GM18861 (cell line): ENCODE data around the gene RRM2.

Experiments used
- ATAC-seq: cut with Tn5 transposase; IDR thresholded peaks from one replicate; pipeline ENCODE4 v1.9.1; 2021; ENCODE audit not compliant: unreplicated experiment

Gene RRM2

DNA sequence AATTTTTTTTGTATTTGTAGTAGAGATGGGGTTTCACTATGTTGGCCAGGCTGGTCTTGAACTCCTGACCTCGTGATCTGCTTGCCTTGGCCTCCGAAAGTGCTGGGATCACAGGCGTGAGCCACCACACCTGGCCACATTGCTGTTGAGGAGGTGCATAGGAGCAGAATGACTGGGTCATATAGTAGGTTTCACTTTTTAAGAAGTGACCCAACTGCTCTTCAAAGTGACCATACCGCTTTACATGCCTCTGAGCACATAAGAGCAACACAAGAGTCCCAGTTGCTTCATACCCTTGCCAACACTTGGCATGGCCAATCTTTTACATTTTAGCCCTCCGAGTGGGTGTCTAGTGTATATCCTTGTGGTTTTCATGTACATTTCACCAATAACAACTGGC, 28.9 kb downstream of the RRM2 start:
- no peak for ATAC-seq

DNA sequence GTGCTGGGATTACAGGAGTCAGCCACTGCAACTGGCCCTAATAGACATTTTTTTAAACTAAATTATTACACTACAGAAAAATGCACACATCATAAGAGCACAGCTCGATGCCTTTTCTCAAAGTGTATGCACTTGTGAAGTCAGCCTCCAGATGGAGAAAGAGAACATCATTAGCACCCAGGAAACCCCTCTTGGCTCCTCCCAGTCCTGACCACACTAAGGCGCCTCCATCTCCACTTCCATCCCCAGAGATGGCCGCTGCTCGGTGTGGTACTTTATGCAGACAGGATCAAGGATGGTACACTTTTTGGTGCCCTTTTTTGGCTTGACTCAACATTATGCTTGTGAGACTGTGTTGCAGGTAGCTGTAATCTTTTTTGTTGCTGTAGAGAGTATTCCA, 34.8 kb downstream of the RRM2 start:
- no peak for ATAC-seq

DNA sequence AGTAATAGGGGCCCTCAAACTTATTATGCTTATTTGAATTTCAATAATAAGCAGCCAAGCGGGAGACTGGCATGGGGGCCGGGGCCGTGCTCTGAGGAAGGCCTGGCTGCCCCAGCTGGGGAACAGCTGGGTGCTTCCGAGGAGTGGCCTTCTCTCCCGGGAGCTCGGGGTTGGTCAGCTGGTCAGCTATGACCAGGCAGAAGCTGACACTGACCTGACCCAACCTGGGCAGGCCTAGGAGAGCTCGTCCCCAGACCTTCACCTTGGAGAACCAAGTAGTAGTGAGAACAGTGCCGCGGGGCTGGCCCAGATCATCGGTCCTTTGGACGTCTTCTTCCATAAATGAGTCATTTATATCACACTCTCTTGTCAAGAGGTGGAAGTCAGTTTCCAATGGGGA, 36.1 kb downstream of the RRM2 start:
- ATAC-seq: no peak

DNA sequence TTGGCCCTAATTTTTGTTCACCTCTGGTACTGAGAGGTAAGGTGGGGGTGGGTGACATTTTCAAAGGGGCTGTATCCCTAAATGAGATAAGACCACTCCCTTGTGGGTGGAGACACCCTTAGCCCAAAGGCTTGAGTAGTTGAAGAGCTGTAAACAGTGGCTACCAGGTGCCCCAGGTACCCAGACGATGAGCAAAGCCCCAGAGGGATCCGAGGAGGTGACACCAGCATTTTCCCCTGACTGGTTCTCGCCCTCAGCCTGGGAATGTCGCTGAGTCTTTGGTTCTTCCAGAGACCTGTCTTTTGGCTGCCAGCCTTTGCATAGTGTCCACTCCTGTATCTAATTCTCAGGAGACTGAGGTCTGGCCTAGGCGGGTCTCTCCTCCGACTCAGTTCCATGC, 36.5 kb downstream of the RRM2 start:
- no peak for ATAC-seq

DNA sequence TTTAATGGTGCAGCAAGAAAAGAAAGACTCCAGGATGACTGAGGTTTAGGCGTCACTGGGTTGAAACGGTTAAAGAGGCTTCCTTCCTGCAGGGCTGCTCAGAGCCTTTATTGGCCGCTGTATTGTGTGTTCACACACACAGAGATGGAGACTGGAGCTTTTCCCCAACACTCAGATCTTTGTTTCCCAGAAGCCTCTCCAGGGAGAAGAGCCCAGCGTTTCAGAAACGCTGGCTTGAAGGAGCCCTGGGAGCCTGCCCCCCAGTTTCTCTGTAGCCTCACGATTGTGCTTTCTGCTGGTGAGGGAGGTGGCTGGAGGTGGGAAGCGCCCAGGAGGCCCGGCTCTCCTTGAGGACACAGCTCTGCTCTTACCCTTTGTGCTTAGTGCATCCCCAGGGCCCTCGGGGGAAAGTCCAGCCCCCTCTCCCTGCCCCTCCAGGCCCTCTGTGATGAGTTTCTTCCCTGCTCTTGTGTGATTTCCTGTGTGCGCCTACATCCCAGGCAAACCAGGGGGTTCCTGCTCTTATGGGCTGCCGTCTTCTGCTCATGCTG, 37.1 kb downstream of the RRM2 start:
- ATAC-seq: no peak

DNA sequence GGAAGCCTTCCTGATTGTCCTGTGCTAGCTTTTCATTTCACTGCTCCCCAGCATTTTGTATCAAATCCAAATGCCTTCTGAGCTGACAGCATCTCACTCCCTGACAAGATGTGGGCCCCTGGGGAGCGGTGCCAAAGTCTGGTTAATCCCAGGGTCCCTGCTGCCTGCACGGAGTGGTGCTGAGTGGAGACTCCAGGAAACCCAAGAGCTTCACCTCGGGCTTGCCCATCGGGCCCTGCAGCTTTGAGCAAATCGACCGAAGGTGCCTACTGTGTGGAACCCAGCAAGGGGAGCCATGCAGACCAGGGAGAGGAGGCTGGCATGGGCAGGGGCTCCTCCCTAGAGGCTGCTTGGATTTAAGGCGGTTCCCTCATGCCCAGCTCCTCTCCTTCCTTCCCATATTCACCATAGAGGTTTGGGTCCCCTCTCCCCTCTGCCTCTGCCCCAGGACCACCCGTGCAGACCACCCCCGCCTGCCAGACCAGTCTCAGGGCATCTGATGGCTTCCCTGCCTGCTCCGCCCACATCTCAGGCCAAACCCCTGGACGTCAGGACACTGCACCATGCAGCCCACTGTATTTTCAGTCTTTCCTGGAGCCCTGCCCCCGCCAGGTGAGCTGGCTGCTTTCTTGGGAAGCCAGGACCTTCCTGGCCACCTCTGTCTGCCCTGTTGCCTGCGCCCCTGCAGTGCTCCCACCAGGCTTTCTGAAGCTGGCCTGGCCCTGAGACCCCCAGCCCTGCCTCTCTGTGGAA, 37.8 kb downstream of the RRM2 start:
- ATAC-seq: no peak

DNA sequence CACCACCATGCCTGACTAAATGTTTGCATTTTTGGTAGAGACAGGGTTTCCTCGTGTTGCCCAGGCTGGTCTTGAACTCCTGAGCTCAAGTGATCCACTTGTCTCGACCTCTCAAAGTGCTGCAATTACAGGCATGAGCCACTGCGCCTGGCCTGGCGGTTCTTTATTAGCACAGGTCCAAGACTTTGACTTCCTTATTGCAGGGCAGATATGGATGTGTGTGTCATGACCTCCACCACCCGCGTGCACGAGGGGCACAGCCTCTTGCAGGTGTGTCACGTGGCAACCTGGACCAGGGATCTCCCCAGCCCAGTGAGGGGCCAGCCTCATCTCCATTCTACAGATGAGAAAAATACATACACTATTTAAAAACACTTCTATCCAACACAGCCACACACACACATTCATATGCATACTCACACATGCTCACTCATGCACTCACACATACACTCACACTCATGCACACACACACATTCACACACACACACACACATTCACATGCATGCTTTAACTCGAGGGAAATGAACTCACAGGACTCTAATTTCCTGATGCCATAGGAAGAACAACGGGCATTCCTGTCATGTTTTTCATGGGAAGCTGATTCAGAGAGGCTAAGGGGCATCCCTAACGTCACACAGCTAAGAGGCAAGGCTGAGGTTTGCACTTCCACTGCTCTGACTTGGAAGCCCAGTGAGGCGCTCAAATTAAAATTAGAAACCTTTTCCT, 38.8 kb downstream of the RRM2 start:
- ATAC-seq: no peak

DNA sequence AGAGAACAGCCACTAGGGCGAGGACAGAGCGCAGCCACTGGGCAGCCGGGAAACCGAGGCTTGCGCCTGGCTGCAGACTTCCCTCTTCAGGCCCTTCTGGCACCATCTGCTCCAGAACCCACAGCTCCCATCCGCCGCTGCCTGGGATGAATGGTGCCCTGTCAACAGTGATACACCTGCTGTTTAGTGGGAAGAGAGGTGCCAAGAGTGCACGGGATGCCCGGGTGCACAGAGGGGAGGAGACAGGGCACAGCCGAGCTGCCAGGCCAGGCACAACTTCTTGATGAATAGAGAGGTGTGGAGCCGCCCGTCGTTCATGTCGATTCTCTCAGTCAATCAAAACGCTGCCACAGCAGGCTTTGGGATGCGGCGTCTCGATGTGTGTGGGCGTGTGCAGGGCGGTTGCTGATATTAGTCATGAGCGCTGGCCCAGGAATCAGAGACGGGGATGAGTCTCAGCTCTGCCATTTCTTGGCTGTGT, 39.5 kb downstream of the RRM2 start:
- ATAC-seq: no peak

DNA sequence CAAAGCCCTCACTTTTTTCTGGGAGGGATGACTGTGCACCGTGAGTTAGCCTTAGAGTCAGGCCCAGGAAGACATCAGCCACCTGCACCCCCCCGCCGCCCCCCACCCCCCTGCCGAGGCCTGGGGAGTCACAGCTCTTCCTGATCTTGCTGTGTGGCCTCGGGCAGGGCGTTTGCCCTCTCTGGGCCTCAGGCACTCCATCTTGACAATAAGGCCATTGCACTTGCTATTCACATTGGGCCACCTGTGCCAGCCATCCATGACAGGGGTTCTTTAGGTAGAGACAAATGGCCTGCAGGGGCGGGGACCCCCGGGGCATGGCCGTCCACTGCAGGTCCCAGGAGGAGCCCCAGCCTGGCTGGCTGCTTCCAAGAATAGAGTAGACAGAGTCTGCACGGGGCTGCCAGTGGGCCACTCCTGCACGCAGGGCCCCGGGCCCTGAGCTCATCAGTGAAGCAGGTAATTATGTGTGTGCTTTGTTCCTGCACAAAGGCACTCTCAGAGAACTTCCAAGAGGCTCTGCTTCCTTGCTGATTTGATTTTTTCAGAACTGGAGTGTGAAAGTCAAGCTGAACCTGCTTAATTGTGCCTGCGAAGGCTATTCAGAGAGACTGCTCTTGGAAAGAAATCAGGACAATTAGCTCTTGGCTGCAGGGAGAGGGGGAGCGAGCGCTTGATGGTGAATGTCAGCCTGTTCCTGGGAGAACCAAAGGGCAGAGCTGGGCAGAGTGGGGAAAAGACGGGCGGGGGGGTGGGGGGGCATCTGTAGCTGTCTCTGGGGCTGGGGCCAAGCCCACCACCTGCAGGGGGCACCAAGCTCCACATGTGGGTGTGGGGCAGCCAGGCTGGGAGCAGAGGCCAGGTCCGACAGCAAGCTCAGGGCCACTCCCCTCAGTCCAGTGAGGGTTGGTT, 40.3 kb downstream of the RRM2 start:
- no peak for ATAC-seq

DNA sequence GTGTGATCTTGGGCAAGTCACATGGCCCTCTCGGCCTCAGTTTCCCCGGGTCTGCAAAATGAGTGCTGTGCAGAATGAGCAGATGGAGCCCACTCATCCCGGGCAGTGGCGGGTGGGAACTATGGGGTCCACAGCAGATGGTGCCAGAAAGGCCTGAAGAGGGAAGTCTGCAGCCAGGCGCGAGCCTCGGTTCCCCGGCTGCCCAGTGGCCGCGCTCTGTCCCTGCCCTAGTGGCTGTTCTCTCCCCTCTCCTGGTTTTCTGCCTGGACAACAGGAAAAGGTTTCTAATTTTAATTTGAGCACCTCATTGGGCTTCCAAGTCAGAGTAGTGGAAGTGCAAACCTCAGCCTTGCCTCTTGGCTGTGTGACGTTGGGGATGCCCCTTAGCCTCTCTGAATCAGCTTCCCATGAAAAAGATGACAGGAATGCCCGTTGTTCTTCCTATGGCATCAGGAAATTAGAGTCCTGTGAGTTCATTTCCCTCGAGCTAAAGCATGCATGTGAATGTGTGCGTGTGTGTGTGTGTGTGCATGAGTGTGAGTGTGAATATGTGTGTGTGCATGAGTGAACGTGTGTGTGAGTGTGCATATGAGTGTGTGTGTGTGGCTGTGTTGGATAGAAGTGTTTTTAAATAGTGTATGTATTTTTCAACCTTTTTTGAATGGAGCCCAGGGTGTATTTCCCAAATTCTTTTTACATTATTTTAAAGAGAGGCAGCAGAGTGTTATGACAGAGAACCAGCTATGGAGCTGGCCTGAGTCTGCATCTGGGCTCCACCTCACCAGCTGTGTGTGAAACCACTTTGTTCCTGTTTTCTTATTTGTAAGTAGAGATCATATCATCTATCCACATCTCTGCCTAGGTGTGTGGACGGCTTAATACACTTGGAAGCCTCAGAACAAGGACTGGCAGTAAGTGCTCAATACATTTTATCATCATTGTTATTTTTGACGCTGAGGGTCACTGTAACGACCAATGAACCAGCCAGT, 41.3 kb downstream of the RRM2 start:
- no peak for ATAC-seq

DNA sequence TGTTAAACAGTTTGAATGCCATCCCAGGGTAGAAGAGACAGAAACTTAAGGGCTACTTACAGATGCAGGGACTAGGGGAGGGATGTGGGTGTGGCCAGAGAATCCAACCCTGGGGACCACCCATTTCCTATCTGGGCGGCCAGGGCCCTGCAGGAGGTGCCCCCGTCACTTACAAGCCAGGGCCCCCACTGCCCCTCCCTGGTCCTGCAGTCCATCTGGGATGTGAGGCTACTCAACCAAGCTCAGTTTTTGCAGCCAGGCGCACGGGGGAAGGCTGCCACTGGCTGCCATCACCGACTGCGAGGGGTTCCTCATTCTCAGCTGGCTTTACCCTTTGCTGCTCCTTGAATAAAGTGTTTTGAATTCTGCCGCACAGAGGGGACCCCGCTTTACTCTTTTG, 42.1 kb downstream of the RRM2 start:
- no peak for ATAC-seq

DNA sequence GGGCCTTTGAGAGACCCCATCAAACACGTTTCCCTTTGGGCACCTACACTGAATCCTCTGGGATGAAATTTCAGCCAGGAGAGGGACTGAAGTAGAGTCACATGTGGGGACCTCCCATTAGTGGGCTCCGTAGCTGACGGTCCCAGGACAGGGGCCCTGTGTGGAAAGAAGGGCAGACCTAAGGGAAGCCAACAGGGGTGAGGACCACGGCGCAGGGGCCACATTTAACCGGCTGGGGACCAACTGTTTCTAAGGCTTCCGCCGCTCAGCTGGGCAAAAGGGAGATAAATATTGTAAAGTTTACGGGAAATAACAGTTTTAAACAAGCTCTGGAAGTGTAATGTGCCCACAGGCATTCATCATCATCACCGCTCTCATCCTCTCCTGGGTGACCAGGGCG, 42.7 kb downstream of the RRM2 start:
- ATAC-seq: no peak

DNA sequence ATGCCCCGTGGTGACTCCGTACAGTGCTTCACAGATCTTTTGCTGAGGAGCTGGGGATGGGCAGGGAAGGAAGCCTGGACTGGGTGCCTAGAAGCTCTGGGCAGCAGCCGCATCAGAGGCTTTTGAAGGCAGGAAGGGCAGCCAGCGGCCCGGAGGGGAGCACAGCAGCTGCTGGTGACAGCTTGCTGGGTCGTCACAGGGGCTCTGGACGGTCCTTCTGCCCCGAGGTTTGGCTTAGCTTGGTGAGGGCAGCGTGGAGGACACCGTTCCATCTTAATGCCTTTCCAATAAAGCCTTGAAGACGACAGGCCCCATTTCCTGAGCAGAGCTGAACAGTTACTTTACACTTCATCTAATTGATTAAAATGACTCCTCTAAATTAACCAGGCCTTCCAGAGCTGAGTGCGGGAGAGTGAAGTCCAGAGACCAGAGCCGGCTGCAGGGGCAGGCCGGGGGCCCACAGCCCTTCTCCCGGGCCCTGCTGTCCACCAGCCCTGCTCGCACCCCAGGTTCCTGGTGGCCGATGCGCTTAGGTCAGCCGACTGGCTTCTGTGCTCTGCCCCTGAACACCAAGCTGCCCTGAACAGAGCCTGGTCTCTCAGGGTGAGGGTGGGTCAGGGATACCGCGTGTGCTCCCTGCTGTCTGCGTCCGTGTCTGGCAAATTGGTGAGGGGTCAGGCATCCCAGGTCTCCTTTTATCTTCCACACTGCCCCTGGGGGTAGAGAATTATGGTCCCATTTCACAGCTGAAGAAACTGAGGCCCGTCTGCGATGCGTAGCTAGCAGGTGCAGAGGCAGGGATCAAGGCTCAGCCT, 43.5 kb downstream of the RRM2 start:
- ATAC-seq: no peak

DNA sequence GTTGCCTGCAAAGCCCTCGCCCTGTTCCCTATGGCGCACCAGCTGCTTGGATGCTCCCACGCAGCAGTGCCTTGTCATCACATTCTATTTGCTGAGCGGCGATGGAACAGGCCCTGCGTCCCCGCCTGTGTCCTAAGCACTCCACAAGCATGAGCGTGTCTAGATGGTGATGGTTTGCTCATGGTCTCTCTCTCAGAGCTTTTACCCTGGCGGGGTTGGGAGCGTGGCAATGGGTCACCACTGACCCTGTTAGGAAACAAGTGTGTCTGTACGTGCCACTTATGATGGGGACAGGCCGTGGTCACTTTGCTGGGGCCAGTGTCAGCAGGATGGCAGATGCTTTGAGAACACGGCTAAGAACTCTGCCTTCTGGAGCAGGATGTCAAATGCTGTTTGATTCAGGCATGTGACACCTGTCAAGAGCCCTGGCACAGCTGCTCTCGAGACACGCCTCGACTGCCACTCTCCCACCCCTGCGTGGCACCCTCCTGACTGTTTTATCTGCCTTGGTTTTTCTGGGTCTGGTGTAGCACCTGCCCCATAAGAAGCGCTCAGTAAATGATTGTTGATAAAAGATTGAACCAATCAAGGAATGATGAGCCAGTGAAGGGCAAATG, 44.2 kb downstream of the RRM2 start:
- ATAC-seq: no peak

DNA sequence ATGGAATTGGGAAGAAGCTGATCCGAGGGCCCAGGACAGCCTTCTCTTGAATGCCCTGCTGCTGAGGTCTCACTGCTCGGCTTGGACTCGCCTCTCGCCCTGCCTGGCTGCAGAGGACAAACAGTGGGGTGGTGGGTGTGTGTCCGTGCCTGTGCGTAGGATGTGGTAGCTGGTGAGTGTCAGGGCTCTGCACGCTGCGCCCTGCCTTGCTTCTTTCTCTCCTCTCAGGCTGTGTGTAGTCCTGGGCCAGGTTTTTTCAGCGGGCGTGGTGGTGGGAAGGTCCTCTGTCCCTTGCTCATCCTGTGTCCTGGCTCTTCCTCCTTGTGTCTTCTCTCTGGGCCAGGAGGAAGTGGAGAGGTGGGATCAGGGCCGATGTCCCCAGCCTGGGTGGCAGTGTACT, 44.8 kb downstream of the RRM2 start:
- ATAC-seq: no peak

DNA sequence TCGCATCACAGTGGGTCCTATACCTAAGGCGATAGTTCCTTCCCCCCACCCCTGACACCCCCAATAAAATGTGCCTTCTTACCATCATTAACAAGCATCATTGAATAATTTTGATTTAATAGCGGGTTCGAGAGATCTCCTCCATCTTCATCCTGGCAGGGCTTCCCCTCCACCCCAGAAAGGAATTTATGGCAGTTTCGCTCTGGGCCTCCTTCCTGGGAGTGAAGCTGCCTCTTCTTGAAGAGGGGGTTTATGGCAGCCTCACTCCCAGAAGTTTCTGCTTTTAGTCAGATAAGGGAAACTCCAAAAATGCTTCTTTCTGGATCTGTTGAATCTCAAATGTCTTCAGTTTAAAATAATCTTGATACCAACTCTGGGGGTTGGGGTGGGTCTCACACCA, 45.7 kb downstream of the RRM2 start:
- no peak for ATAC-seq

DNA sequence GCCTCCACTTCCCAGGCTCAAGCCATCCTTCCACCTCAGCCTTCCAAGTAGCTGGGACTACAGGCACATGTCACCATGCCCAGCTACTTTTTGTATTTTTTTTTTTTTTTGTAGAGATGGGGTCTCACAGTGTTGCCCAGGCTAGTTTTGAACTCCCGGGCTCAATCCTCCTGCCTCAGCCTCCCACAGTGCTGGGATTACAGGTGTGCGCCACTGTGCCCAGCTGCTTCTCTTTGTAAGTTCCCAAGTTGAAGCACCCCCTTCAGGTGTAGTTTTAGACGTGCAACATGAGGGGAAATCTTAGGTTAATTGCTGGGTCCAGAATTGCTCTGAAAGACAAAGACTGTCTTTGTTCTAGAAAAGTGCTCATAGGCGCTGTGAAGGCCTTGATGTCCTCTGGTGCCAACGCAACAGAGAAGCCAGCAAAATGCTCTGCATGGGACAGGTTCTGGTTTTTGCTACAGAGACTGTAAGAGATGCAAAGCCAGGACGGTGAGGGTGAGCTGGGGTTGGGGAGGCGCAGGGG, 46.6 kb downstream of the RRM2 start:
- ATAC-seq: no peak

DNA sequence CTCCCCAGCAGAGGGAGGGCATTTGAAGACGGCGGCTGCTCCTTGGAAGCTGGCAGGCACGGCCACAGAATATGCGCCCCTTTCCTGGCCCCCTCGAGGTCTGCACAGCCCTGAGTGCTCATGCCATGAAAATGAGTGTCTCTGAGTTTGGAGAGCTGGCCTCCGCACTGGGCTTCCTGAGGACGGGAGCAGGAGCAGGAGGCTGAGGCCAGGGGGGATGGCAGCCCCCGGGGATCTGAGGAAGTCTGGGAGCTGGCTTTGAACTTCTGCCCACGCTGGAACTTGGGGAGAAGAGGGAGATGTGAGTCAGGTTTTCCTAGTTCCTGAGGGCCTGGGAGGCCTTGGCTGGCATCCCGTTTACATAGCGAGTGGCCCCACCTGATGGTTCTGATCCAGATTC, 47.0 kb downstream of the RRM2 start:
- no peak for ATAC-seq

DNA sequence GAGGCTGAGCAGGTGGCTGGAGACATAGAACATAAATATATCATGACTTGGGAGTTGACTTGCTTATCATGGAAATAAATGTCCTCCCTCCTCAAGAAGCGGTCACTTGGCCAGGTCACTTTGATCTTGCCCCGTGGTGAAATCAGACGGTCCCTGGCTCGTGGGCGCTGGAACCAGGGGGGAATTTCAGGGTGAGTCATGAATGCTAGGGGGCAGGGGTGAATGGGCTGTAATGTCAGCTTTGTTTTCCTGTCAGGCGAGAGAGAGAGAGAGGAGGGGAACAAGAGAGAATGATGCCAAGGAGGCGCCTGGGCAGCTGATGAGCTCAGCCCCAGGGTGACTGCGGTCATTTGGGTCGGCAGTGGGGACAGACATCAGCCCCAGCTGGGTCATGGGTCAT, 47.7 kb downstream of the RRM2 start:
- no peak for ATAC-seq
